SJSA1 (cell line): ENCODE measurements around the gene NFIX. TPM values are rescaled to one million over a fixed set of nuclear protein-coding genes. Genes with fewer than 3 reads are reported as not detected.

ENCODE experiments used
- DNase-seq, 2 experiments: peaks; one replicate each; pipeline ENCODE4 v3.0.0-alpha.2; 2015 to 2020; ENCODE audit warnings: low spot score in 2 of 2, low read depth in 1 of 2
- H3K27ac ChIP-seq: fragments of 250-450 bp; sonication (Bioruptor Pico); 2 replicates; pipeline ENCODE4 v1.5.1; 2020; ENCODE audit warnings: mild to moderate bottlenecking, moderate library complexity
- H3K27me3 ChIP-seq: fragments of 250-450 bp; sonication (Bioruptor Pico); replicated peaks from 2 replicates; pipeline ENCODE4 v1.5.1; 2020; ENCODE audit warnings: mild to moderate bottlenecking, moderate library complexity
- H3K36me3 ChIP-seq: fragments of 250-450 bp; sonication (Bioruptor Pico); 2 replicates; pipeline ENCODE4 v1.5.1; 2020; ENCODE audit warnings: mild to moderate bottlenecking
- H3K4me1 ChIP-seq: fragments of 250-450 bp; sonication (Bioruptor Pico); replicated peaks from 2 replicates; pipeline ENCODE4 v1.6.1; 2021; ENCODE audit warnings: mild to moderate bottlenecking
- H3K4me3 ChIP-seq: fragments of 250-450 bp; sonication (Bioruptor Pico); 2 replicates; pipeline ENCODE4 v1.5.1; 2020; ENCODE audit warnings: mild to moderate bottlenecking
- H3K9me3 ChIP-seq: fragments of 250-450 bp; sonication (Bioruptor Pico); replicated peaks from 2 replicates; pipeline ENCODE4 v1.5.1; 2020; ENCODE audit warnings: mild to moderate bottlenecking
- total RNA-seq: library from RNA; depleted of rRNA; stranded (reverse); fragments of >200 nt; shearing (Covaris generic); gene quantifications from 2 replicates; pipeline ENCODE4 v1.2.3, GENCODE V29; 2014

The NFIX gene
- total RNA-seq, 1 experiment from 2014 or later: 10.9 TPM

- no peaks in the 10 kb centered on the region for H3K9me3 ChIP-seq
- peaks cover 29% of the 10 kb centered on the region for H3K4me1 ChIP-seq
- no peak overlapping the region for H3K27ac ChIP-seq
- H3K36me3 ChIP-seq: no peaks in the 10 kb centered on the region
- H3K4me3 ChIP-seq: peak overlapping the region; percentile 38; the same call in 1 of the 2 replicates
- DNase-seq: no peak
- no peaks in the 10 kb centered on the region for H3K27me3 ChIP-seq
Measured at GRCh38 chr19:13012390-13012689, 17.1 kb downstream of the NFIX start.

DNA sequence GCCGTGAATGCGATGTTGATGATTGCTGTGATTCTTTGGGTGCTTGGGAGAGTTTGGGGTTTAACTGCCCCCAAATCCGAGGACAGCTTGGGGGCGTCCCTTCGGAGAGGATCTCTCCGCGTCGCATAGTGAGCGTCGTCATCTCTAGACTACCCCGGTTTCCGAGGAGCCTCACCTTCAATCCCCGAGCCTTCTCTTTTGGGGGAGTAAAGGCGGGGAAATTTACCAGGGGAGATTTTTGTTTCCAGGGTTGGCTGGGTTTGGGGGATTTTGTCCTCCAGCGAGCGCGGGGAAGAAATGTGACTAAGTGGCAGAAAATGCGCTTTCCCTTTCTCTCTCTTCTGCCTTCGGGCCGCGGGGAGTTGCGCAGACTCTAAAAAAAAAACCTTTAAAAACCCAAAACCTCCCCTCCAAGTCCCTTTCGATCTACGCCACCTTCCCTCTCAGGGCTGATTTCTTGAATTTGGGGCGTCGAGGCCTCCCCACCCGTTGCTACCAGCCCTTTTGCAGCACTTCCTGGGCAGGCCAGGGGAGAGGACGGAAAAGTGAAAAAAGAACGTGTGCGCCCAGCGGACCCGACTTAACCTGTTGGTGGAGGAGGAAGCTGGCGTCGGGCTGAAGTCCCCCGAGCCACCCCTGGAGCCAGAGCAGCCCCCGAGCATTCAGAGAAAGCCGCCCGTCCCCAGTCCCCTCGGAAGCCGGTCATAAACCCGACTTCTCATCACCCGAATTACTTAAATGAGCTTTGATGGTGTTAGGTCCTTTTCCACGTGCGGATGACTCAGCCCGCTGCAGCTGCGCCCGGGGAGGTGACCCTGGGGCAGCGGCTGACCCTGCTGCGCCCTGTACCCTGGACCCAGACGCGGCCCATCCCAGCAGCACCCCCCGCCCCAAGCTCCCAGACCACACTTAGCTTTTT is 17.7 kb downstream of the NFIX start:
- peaks cover 35% of the 10 kb centered on the region for H3K4me1 ChIP-seq
- H3K4me3 ChIP-seq: peak overlapping the region; percentile 38
- peak; percentile 49 to 78 for DNase-seq
- no peaks in the 10 kb centered on the region for H3K27me3 ChIP-seq
- no peaks in the 10 kb centered on the region for H3K9me3 ChIP-seq
- H3K36me3 ChIP-seq: no peaks in the 10 kb centered on the region
- H3K27ac ChIP-seq: peak overlapping the region; percentile 16; the same call in 1 of the 2 replicates

DNA sequence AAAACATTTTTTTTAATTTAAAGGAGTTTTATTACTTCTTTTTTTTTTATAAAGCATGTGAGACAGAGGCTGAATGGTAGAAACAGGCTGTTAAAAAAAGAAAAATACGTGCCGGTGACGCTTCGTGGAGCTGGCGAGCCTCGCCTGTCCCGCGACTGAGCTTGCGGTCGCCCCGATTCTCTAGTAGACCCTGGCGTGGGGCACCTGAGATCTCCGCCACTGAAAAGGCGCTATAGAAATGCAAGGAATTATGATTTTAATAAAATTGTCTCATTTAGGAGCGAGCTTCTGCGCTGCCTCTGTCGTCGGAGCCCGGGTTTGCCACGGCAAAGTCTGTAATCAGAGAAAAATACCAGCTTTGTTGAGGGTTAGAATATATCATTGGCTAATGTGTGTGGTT is 18.4 kb downstream of the NFIX start:
- Histone ChIP-seq H3K4me3 (peak overlapping the region; percentile 38), H3K4me1 (peaks cover 40% of the 10 kb centered on the region), H3K27me3 (no peaks in the 10 kb centered on the region), H3K36me3 (no peaks in the 10 kb centered on the region), H3K9me3 (no peaks in the 10 kb centered on the region), H3K27ac (no peak overlapping the region)
- peak in 1 of 2 experiments; percentile 56 for DNase-seq

GRCh38 chr19:13014101-13014920 is 19.0 kb downstream of the NFIX start:
- H3K4me1 ChIP-seq: peaks cover 44% of the 10 kb centered on the region

GRCh38 chr19:13014921-13015280 is 19.6 kb downstream of the NFIX start:
- Histone ChIP-seq H3K27me3 (no peaks in the 10 kb centered on the region), H3K27ac (no peak overlapping the region), H3K4me3 (no peak overlapping the region), H3K36me3 (no peaks in the 10 kb centered on the region), H3K4me1 (peaks cover 44% of the 10 kb centered on the region), H3K9me3 (no peaks in the 10 kb centered on the region)
- DNase-seq: no peak

More at GRCh38 chr19:13014101-13014920, 19.0 kb downstream of the NFIX start:
- Histone ChIP-seq H3K27me3 (no peaks in the 10 kb centered on the region), H3K9me3 (no peaks in the 10 kb centered on the region), H3K4me3 (peak overlapping the region; percentile 38), H3K27ac (0 out of 2 replicates have a peak overlapping the region, but pooled peaks have one; percentile 1), H3K36me3 (no peaks in the 10 kb centered on the region)
- peak; percentile 50 to 61 for DNase-seq

- Histone ChIP-seq H3K36me3 (no peaks in the 10 kb centered on the region), H3K4me1 (peaks cover 44% of the 10 kb centered on the region), H3K4me3 (no peak overlapping the region), H3K9me3 (no peaks in the 10 kb centered on the region), H3K27ac (no peak overlapping the region), H3K27me3 (no peaks in the 10 kb centered on the region)
- no peak for DNase-seq
Measured at GRCh38 chr19:13015361-13016223, 20.3 kb downstream of the NFIX start.

- Histone ChIP-seq H3K27ac (no peak overlapping the region), H3K36me3 (no peaks in the 10 kb centered on the region), H3K27me3 (no peaks in the 10 kb centered on the region), H3K9me3 (no peaks in the 10 kb centered on the region), H3K4me3 (no peak overlapping the region), H3K4me1 (peaks cover 44% of the 10 kb centered on the region)
- no peak for DNase-seq
Measured at GRCh38 chr19:13016245-13016627, 21.0 kb downstream of the NFIX start.

DNA sequence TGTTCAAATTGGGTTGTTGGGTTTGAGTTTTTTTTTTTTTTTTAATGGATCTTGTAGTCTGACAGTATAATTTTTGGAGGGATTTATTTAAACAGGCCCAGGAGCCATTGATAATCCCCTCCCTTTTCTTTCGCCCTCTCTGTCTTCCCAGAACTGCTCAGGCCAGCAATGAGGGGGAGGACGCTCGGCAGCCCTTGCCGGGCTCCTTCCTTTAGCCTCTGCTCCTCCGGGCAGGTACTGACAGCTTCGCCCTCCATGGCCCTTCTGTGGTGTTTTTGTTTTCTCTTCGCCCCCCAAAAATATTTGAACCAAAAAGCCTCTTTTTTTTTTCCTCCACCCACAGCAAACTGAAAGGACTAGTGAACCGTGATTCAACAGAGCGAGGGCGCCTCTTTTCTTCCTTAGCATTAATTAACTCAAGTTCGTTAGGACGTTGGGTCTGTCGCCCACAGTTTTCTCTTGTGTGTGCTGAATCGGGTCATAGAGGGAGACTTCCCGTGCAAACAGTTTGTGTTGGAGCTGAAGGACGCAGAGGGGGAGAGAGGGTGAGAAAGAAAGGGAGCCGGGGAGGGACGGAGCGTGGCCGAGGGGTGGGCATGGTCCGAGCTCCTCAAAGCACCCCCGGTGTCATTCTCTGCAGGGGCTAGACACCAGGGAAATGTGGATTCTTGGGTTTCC is 21.5 kb downstream of the NFIX start:
- Histone ChIP-seq H3K27ac (no peak overlapping the region), H3K9me3 (no peaks in the 10 kb centered on the region), H3K27me3 (no peaks in the 10 kb centered on the region), H3K4me1 (peaks cover 45% of the 10 kb centered on the region), H3K36me3 (no peaks in the 10 kb centered on the region), H3K4me3 (no peak overlapping the region)
- no peak for DNase-seq

- H3K27ac ChIP-seq: no peak overlapping the region
- H3K9me3 ChIP-seq: no peaks in the 10 kb centered on the region
- H3K27me3 ChIP-seq: no peaks in the 10 kb centered on the region
- H3K36me3 ChIP-seq: no peaks in the 10 kb centered on the region
- H3K4me3 ChIP-seq: no peak overlapping the region
- peaks cover 50% of the 10 kb centered on the region for H3K4me1 ChIP-seq
- DNase-seq: no peak
Measured at GRCh38 chr19:13017306-13018034, 22.2 kb downstream of the NFIX start.

- Histone ChIP-seq H3K27ac (no peak overlapping the region), H3K27me3 (no peaks in the 10 kb centered on the region), H3K36me3 (no peaks in the 10 kb centered on the region), H3K9me3 (no peaks in the 10 kb centered on the region), H3K4me3 (no peak overlapping the region), H3K4me1 (peaks cover 43% of the 10 kb centered on the region)
- DNase-seq: no peak
Measured at GRCh38 chr19:13018035-13018914, 23.0 kb downstream of the NFIX start.

DNA sequence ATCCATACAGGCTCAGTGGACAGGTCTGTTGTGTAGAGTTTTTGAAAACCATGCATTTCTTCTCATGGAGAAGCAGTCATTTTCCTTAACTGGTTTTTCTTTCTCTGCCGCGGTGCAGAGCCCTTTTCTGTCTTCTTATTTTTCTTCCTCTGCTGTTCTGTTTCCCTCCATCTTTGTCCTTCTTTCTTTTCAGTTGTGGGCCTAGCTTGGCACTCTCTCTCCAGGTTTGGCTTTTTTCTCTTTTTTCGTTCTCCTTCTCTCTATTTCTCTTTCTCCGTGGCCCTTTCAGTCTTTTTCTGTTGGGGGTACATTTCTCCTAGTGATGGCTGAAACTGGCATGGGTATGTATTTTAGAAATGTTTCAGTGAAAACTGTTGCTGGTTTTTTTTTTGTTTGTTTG is 24.1 kb downstream of the NFIX start:
- H3K36me3 ChIP-seq: no peaks in the 10 kb centered on the region
- H3K27me3 ChIP-seq: no peaks in the 10 kb centered on the region
- H3K4me3 ChIP-seq: no peak overlapping the region
- no peak overlapping the region for H3K27ac ChIP-seq
- H3K4me1 ChIP-seq: peaks cover 41% of the 10 kb centered on the region
- H3K9me3 ChIP-seq: no peaks in the 10 kb centered on the region
- DNase-seq: no peak

- no peak for DNase-seq
- Histone ChIP-seq H3K9me3 (no peaks in the 10 kb centered on the region), H3K36me3 (peaks cover 1% of the 10 kb centered on the region; the same call in 1 of the 2 replicates), H3K4me3 (no peak overlapping the region), H3K27me3 (no peaks in the 10 kb centered on the region), H3K27ac (no peak overlapping the region), H3K4me1 (peaks cover 43% of the 10 kb centered on the region)
Measured at GRCh38 chr19:13020002-13020414, 24.7 kb downstream of the NFIX start.
